ENCODE data around the gene RNF166. TPM values are rescaled to one million over a fixed set of nuclear protein-coding genes. Genes with fewer than 3 reads are reported as not detected.

The RNF166 gene
- total RNA-seq, 1 donor from 2014 or later = 36.0 TPM

DNA sequence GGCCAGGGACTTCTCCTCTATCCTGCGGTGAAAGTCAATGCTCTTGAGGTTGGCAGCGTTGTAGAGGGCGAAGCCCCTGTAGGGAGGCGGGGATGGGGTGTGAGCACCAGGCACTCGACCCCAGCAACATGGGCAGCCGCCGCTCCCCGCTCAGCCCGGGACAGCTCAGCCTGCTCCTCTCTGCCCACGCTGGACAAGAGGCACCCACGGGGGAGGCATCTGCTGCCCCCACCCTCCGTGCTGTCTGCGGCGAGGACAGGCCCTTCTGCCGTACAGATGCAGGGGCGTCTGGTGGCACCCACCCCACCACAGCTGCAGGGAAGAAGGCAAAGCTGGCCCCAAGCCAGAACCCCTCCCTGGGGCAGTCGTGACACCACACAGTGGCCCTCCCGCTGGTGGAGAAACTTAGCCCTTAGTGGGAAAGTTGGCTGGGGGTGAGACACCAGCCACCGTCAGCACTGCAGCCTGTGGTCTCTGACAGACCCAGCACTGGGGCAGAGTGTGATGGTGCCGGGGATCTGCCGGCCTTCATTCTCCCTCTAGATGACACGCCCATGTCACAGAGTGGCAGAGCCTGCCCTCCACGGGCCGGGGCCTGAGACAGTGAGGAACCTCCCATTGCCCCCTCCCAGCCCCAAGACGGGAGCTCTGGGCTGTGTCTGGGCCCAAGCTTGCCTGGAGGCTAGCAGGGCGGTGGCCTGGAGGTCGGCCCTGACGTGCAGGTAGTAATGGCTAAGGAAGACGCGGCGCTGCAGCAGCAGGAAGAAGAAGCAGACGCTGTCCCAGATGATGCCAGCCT, 19.6 kb upstream of the RNF166 start:
- DNase-seq (ENCODE audit: extremely low read depth, low read depth, low spot score) = no peak

DNA sequence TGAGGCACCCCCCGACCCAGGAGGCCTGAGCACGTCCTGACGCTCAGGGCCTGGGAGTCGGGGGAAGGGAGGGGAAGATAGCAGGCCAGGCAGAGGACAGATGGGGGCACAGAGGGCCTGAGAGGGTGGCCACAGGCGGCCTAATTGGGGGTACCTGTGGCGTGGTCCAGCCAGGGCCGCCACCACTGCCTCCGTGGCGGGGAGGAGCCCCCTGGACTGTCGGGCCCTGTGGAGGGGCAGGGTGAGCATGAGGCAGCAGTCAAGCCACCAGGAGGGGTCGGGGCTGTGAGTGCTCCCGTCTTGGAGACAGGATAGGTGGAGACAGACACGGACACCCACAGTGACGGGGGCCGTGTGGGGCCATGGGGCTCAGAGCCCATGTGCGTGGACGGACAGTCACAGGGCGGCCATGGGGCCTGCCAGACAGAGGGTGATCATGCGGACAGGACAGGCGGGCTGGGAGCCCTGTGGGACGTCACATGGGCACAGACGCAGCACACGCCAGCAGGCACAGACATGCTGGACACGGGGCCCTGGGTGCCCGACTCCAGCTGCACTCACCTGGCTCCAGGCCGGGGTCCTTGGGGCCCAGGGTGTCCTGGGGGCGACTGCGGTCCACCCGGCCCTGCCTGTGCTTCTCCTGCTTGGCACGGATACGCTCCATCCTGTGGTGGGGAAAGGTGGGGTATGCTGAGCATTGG, 18.8 kb upstream of the RNF166 start:
- DNase-seq (ENCODE audit: extremely low read depth, low read depth, low spot score) = no peak

DNA sequence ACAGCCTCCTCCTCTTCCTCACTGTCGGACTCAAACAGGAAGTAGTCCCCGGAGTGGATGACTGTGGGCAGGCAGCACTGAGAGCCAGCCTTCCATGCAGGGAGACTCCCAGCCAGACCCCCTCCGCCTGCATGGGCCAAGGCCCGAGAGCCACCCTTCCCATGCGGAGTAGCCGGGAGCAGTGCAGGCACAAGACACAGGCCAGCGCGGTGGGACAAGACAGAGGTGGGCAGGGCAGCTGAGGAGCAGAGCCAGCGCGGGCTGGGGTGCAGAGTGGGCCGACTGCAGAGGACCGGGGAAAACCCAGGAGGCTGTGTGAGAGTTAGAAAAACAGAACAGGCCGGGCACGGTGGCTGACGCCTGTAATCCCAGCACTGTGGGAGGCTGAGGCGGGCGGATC, 17.7 kb upstream of the RNF166 start:
- no peak for DNase-seq (ENCODE audit: extremely low read depth, low read depth, low spot score)

DNA sequence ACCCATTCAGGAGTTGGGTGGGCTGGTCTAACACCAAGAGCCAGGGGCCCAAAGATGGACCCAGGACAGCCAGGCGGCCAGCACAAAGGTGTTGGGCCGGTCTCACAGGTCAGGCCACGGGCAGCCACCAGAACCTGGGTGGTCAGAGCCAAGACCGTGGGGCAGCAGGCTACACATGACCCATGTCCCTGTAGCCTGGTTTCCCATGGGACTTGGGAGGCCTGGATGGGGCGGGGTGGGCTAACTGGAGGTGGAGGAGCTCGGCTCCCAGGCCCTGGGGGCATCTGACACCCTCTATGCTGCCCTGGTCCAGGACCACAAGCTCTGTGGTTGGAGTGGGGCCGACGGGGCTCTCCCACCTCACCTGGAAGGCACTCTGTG, 17.3 kb upstream of the RNF166 start:
- DNase-seq (ENCODE audit: extremely low read depth, low read depth, low spot score) = no peak

DNA sequence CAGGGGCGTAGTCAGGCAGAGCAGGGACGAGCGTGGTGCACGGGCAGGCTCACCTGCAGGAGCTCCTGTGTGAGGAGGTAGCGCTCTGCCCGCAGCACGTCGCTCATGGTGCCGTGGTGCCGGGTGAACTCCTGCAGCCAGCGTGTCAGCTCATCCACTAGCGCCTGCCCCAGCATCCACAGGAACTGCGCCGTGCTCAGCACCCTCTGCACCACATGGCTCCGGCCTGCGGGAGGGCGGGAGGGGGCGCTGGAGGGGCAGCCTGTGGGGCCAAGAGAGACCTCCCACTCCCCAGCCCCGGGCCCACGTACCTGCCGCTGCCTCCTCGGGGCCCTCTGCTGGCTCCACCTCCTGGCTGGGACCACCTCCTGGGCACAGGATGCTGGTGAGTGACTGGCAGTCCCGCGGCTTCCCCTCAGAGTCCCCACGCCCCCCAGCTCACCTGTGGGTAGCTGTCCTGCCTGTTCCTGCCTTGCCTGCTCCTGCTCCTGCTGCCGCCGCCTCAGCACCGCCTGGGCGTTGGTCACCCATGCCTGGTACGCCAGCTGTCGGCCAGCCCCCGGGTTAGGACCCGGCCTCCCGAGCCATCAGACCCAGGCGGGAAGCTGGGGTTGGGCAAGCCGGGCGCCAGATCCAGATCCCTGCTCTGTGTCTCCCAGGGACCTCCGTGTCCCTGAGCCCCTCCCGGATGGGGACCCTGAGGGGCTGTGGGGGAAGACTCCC, 16.7 kb upstream of the RNF166 start:
- DNase-seq (ENCODE audit: extremely low read depth, low read depth, low spot score) = no peak

DNA sequence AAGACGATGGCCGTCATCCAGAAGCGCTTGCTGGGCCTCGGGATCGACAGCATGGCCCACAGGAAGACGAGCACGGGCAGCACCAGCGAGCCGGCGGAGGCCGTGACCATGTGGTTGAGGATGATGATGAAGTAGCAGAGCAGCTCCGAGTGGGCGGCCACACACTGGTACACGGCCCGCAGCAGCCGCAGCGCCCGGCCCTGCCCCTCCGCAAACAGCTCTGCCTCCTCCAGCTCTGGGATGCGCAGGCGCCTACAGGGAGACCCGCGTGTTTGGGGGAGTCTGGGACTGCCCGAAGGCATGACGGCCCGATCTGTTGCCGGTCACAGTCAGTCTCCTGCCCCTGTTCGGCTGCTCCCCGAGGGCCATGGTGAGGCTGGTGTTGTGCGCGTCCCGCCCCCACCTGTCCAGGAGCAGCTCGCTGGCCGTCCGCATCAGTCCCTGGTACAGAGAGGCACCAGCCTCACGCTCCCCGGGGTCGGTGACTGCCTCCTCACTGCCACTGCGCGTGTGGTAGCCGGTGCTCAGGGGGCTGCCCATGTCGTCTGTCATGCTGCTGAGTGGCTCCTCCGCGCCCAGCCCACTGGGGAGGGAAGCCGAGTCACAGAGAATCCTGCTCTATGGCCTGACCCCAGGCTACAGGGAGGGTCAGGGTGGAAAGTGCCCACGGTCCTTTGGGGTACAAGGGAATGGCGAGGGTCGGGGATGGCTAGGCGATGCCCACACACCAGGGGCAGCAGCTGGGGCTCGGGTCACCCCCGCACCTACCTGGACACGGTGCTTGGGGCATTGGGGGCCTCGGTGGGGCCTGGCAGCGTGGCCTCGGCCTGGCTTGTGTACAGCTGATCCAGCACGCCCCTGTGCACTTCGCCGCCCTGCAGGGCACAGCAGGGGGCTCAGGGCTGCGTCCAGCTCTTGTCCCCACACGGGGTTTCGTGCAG, 15.9 kb upstream of the RNF166 start:
- DNase-seq (ENCODE audit: extremely low read depth, low read depth, low spot score) = no peak

DNA sequence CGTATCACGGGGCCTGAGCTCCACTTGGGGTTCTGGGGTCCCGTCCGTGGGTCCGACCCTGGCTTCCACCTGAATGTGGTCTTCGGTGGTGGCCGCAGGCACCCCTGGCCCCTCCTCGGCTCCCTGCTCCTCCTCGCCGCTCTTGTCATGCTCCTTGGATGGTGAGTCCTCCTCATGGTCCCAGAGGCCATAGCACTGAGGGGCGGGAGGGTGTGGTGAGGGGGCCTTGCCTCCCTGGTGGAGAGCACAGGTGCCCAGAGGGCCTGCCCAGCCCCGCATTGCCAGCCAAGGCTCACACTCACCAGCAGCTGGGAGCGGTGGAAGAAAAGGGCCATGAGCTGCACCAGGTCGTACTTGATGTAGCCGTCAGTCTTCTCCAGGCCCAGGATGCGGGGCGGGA, 15.0 kb upstream of the RNF166 start:
- DNase-seq (ENCODE audit: extremely low read depth, low read depth, low spot score) = no peak

DNA sequence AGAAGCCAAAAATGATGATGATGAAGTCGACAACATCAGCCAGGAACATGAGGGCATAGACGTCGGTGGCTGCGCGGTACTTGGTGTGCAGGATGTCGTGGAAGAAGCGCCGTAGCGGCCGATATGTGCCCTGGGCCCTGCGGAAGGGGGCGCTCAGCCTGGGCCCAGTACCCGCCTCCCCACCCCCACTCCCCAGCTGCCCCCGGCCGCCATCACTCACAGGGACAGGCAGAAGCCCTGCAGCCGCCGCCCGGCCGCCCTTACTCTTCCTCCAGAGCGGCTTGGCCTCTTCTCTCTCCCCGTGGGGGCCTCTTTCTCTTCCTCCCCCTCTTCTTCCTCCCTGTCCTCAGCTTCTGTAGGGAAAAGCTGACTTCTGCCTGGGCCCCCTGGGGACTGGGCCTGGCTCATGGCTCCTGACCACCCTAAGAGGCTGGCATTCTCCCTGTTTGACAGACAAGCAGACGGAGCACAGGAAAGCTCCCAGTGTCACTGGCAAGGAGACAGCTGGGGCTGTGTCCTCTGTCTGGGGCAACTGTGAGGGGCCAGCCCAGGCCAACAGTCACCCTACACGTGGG, 14.3 kb upstream of the RNF166 start:
- no peak for DNase-seq (ENCODE audit: extremely low read depth, low read depth, low spot score)

DNA sequence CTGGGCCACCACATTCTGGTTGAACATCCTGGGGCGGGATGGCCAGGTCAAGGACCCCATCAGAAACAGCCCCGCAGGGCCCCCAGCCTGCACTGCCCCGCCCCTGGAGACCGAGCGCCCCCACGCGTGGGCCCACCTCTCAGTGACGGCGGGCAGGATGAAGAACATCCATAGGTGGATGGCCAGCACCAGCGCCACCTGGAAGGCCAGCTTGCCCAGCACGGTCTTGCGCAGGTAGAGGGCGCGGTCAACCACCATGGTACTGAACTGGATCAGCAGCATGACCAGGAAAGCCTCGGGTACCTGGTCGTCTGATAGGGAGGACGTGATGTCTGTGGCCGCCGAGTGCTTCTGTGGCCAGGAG, 13.7 kb upstream of the RNF166 start:
- no peak for DNase-seq (ENCODE audit: extremely low read depth, low read depth, low spot score)

DNA sequence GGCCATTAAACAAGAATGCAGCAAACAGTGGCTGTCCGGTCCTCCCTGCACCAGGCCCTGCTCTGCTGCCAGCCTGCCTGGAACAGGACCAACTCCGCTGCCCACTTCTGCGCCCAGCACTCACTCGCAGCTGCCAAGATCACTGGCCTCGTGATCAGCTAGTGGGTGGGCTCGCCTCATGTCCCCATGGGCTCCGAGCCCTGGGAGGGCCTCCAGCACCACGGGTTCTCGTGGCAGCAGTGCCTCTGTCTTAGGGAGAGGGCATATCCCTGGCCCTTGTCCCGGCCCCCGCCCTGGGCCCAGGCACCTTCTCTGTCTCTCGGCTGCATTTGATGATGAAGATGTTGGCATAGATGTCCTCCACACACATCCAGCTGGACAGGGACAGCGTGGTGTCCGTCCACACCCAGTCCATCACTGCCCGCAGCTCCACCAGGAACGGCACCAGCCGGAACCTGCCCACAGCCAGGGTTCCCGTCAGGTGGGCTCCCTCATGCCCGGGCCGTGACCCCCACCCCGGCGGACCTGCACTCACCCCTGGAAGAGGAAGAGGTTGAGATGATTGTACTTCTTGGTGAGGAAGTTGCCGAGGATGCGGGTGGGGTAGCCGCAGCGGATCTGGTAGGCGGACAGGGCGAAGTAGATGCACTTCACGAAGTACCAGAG, 13.2 kb upstream of the RNF166 start:
- no peak for DNase-seq (ENCODE audit: extremely low read depth, low read depth, low spot score)

DNA sequence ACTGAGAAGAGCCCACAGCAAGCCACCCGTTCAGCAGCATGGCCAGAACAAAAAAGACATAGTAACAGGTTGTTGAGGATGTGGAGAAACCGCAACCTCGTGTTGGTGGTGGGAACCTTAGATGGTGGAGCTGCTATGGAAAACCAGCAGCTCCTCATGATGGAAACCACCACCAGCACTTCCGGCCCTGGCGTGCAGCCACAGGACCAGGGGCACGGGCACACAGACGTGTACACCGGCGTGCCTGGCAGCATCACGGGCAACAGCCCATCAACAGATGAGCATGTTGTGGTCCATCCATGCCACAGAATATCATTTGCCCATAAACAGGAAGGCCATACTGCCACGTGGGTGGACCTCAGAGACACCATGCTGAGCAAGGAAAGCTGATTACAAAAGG, 12.0 kb upstream of the RNF166 start:
- no peak for DNase-seq (ENCODE audit: extremely low read depth, low read depth, low spot score)

DNA sequence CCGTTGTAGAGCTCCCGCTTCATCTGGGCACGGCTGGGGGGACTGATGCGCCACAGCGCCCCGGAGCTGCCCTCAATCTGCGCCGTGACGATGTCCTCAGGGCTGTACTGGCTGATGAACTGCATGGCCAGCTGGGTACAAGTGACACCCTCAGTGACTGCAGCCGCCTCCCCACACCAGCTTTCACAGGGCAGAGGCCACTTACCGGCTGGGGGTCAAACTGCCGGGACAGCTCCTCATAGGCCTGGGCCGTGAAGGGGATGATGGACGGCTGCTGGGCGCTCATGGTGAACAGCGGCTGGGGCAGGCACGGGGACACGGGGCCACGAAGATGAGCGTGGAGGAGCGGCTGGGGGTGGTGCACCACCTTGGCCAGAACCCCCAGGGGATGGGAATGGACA, 10.4 kb upstream of the RNF166 start:
- no peak for DNase-seq (ENCODE audit: extremely low read depth, low read depth, low spot score)

DNA sequence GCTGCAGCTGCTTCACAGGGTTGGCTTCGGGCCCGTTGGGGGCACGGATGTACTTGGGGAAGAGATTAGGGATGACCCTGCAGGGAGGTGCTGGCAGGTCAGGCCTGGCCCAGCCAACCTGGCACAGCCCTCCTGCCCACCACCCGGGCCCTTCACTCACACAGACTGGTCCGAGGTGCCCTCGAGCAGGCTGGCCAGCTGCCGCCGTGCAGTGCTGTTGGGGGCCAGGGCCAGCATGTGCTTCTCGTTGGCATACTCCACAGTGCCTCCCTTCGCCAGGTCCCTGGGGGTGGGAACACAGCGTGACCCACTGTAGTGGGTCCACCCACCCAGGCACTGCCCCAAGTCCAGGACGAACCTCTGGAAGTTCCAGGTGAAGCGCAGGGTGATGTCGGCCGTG, 10.0 kb upstream of the RNF166 start:
- DNase-seq (ENCODE audit: extremely low read depth, low read depth, low spot score) = no peak

DNA sequence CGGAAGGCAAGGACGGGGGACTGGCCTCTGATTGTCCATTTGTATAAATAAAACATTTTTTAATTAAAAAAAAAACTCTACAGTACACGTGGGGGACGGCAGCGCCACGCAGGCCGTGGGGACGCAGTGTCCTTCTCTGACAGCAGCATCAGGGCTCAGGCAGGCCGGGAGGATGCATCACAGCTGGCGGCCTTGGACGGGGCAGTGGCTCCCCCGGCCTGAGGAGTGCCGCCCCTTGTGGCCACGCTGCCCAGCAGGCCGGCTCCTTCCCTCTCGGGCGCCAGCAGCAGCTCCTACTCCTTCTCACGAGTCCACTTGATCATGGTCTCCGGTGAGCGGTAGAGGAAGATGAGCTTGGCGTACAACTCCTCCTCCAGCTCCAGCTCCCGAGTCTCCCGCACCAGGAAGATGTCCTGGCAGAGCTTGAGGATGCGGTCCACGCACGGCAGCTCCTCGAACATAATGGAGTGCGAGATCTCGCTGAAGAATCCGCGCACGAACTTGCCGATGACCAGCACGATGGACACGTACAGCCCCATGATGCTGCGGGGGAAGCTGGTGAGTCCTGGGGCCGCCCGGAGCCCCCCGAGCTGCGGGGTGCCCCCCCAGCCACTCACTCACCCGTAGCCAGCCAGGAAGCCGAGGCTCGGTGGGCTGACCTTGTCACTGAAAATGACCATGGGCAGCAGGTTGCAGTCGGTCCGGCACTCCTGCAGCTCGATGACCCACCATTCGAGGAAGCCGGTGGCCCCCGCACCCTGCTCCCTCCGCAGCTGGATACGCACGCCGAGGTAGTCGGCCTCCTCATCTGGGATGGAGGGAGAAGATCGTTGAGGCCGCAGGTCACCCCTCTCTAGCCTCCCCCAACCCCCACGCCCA, 9.3 kb upstream of the RNF166 start:
- DNase-seq (ENCODE audit: extremely low read depth, low read depth, low spot score) = no peak

DNA sequence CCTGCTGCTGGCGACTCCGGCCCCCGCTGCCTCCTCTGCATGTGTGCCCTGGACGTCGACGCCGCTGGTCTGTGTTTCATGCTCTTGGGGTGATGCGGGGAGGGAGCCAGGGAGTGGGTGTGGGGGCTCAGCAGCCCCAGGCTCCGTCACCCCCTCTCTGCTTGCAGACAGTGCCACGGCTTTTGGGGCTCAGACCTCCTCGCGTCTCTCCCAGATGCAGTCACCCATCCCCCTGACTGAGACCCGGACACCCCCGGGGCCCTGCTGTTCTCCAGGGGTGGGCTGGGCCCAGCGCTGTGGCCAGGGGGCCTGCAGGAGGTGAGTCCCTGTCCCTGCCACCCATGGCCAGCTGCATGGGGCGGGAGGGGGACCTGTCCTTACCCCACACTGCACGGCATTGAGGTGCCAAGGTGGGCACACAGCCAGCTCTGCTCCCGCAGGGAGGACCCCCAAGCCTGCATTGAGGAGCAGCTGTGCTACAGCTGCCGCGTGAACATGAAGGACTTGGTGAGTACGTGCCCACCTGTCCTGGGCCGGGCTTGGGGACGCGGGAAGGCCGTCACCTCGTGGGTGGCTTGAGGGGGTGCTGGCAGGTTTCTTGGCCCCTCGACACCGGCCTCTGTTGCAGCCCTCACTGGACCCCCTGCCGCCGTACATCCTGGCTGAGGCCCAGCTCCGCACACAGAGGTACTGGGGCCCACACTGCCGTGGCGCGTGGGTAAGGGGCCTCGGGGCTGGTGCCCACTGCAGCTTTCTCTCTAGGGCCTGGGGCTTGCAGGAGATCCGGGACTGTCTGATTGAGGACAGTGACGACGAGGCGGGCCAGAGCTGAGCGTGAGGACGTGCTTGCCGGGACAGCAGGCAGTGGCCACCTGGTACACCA, 8.5 kb upstream of the RNF166 start:
- DNase-seq (ENCODE audit: extremely low read depth, low read depth, low spot score) = no peak

DNA sequence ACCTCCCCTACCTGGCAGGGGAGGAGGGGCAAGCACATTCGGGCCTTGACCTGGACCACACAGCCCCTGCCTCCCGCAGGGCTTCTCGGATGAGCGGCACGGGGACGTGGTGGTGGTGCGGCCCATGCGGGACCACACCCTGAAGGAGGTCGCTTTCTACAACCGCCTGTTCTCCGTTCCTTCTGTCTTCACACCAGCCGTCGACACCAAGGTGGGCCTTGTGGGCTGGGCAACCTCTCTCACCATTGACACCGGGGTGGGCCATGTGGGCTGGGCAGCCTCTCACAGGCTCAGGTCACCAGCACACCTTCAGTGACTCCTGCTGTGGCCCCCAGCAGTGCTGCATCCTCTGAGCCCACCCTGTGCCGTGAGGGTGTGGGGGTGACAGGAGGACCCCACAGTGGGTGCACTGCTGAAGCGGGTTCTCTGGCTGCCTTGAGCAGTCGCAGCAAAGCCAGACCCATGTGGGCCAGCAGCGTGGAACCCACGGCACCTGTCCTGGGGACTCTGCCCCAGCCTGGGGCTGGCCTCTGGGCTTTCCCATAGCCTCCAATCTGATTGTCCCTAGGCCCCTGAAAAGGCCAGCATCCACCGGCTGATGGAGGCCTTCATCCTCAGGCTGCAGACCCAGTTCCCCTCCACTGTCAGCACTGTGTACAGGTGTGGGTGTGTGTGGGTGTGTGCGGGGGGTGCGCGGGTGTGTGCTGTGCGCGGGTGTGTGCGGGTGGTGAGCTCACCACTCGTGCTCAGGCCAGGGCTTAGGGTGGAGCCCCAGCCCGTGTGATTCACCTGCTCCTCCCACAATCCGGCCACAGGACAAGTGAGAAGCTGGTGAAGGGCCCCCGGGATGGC, 7.6 kb upstream of the RNF166 start:
- no peak for DNase-seq (ENCODE audit: extremely low read depth, low read depth, low spot score)

DNA sequence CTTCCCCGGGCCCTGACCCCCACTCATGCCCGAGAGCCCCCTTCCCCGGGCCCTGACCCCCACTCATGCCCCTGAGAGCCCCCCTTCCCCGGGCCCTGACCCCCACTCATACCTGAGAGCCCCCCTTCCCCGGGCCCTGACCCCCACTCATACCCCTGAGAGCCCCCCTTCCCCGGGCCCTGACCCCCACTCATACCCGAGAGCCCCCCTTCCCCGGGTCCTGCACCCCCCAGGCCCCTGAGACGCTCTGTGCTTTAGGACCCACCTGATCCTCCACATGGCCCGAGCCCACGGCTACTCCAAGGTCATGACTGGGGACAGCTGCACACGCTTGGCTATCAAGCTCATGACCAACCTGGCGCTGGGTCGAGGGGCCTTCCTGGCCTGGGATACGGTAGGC, 6.8 kb upstream of the RNF166 start:
- DNase-seq (ENCODE audit: extremely low read depth, low read depth, low spot score) = no peak
